Measurements from ENCODE around the gene RPS19. TPM values are rescaled to one million over a fixed set of nuclear protein-coding genes. Genes with fewer than 3 reads are reported as not detected.

The RPS19 gene
- total RNA-seq, 1 donor from 2014 or later: 956 TPM

- H3K9me3 ChIP-seq: no peaks in the 10 kb centered on the region
- peaks cover 25 to 27% of the 10 kb centered on the region in 2 donors for H3K4me1 ChIP-seq
- intact Hi-C loops (cut with DNase I): loop anchor here (5.0 kb wide), 1 partner anchor 213 kb away; the partner anchor contains the start of gene ZNF574
- H3K36me3 ChIP-seq: peaks cover 75 to 76% of the 10 kb centered on the region in 2 donors
- no peak overlapping the region for H3K4me3 ChIP-seq
- TF ChIP-seq CTCF (IDR thresholded peaks at IDR 0.05): no peak
- no peak for DNase-seq (ENCODE audit: low spot score in 2 of 2)
- no peaks in the 10 kb centered on the region for H3K27me3 ChIP-seq
- H3K27ac ChIP-seq: no peak overlapping the region
These were observed 4.3 kb downstream of the RPS19 start for GRCh38 chr19:41864374-41864773.

GRCh38 chr19:41866284-41866683 is 6.2 kb downstream of the RPS19 start:
- DNase-seq (ENCODE audit: low spot score in 2 of 2): no peak
- H3K36me3 ChIP-seq: peaks cover 88 to 90% of the 10 kb centered on the region in 2 donors
- H3K27me3 ChIP-seq: no peaks in the 10 kb centered on the region
- no peak overlapping the region for H3K4me3 ChIP-seq
- intact Hi-C loops (cut with DNase I): no loop called here
- no peaks in the 10 kb centered on the region for H3K9me3 ChIP-seq
- no peak overlapping the region for H3K27ac ChIP-seq
- TF ChIP-seq CTCF (IDR thresholded peaks at IDR 0.05): no peak
- peaks cover 17 to 18% of the 10 kb centered on the region in 2 donors for H3K4me1 ChIP-seq

- no peak for TF ChIP-seq CTCF (IDR thresholded peaks at IDR 0.05)
- DNase-seq (ENCODE audit: low spot score in 2 of 2): no peak
- Histone ChIP-seq H3K36me3 (peaks cover 78 to 79% of the 10 kb centered on the region in 2 donors), H3K9me3 (no peaks in the 10 kb centered on the region), H3K4me1 (peaks cover 0 to 2% of the 10 kb centered on the region in 2 donors), H3K27me3 (no peaks in the 10 kb centered on the region), H3K27ac (no peak overlapping the region), H3K4me3 (no peak overlapping the region)
- intact Hi-C loops (cut with DNase I): no loop called here
These were observed 8.3 kb downstream of the RPS19 start for GRCh38 chr19:41868120-41868988.

GRCh38 chr19:41868989-41869300 is 8.9 kb downstream of the RPS19 start:
- Histone ChIP-seq H3K4me3 (no peak overlapping the region), H3K4me1 (peaks cover 0 to 2% of the 10 kb centered on the region in 2 donors), H3K27ac (no peak overlapping the region), H3K27me3 (no peaks in the 10 kb centered on the region), H3K9me3 (no peaks in the 10 kb centered on the region), H3K36me3 (peaks cover 74 to 75% of the 10 kb centered on the region in 2 donors)
- DNase-seq (ENCODE audit: low spot score in 2 of 2): no peak
- TF ChIP-seq CTCF (IDR thresholded peaks at IDR 0.05): no peak
- intact Hi-C loops (cut with DNase I): no loop called here

GRCh38 chr19:41869374-41869955 is 9.4 kb downstream of the RPS19 start:
- H3K9me3 ChIP-seq: no peaks in the 10 kb centered on the region
- peaks cover 0 to 2% of the 10 kb centered on the region in 2 donors for H3K4me1 ChIP-seq
- TF ChIP-seq CTCF (IDR thresholded peaks at IDR 0.05): no peak
- intact Hi-C loops (cut with DNase I): no loop called here
- no peak overlapping the region for H3K27ac ChIP-seq
- DNase-seq (ENCODE audit: low spot score in 2 of 2): no peak
- H3K27me3 ChIP-seq: no peaks in the 10 kb centered on the region
- H3K36me3 ChIP-seq: peaks cover 68 to 70% of the 10 kb centered on the region in 2 donors
- H3K4me3 ChIP-seq: no peak overlapping the region

Data from ascending aorta (tissue), 2 donors.